ENCODE data around the gene KDM2B.
A peak's percentile ranks its signal among the peaks of the same experiment; 100 is the strongest.
"Not testable (repeated sequence)": the region's sequence is repeated elsewhere in the genome, so short reads cannot be mapped to it uniquely, and the experiment has no call there.

Gene KDM2B

GRCh38 chr12:121580959-121581685 lies at the start of gene KDM2B:
TSS of gene KDM2B (minus strand) at chr12:121581023. CDS start at chr12:121580911, 112 bp downstream.
- no peak for DNase-seq

GRCh38 chr12:121628536-121628935 lies 47.7 kb upstream of the KDM2B start:
- no peak for DNase-seq

GRCh38 chr12:121628037-121628436 lies 47.2 kb upstream of the KDM2B start:
- no peak for DNase-seq

GRCh38 chr12:121626853-121627640 lies 46.2 kb upstream of the KDM2B start:
- peak; percentile 74 for DNase-seq

- peak; percentile 97 for DNase-seq
These were observed 45.4 kb upstream of the KDM2B start, which contains the start of gene ORAI1 for GRCh38 chr12:121626087-121626852. TSS of gene ORAI1 (plus strand) at chr12:121626530.

- DNase-seq = no peak
These were observed 39.6 kb upstream of the KDM2B start for GRCh38 chr12:121620333-121620891.

GRCh38 chr12:121618659-121619233 lies 37.9 kb upstream of the KDM2B start:
- DNase-seq = no peak

- no peak for DNase-seq
These were observed 34.1 kb upstream of the KDM2B start for GRCh38 chr12:121614872-121615467.

- no peak for DNase-seq
These were observed 32.6 kb upstream of the KDM2B start for GRCh38 chr12:121613462-121613861.

- peak; percentile 27 for DNase-seq
These were observed 30.5 kb upstream of the KDM2B start for GRCh38 chr12:121611306-121611705.

GRCh38 chr12:121610239-121611149 lies 29.7 kb upstream of the KDM2B start:
- DNase-seq = no peak

GRCh38 chr12:121608301-121608700 lies 27.5 kb upstream of the KDM2B start:
- no peak for DNase-seq

GRCh38 chr12:121603581-121603980 lies 22.8 kb upstream of the KDM2B start:
- DNase-seq = no peak

GRCh38 chr12:121602766-121603165 lies 21.9 kb upstream of the KDM2B start:
- no peak for DNase-seq

GRCh38 chr12:121600702-121601336 lies 20.0 kb upstream of the KDM2B start:
- DNase-seq = no peak

GRCh38 chr12:121596526-121596925 lies 15.7 kb upstream of the KDM2B start:
- no peak for DNase-seq

- no peak for DNase-seq
These were observed 14.7 kb upstream of the KDM2B start for GRCh38 chr12:121595520-121595919.

- no peak for DNase-seq
These were observed 11.5 kb upstream of the KDM2B start for GRCh38 chr12:121592320-121592719.

GRCh38 chr12:121590476-121591143 lies 9.8 kb upstream of the KDM2B start:
- DNase-seq = peak; percentile 23

GRCh38 chr12:121584885-121585284 lies 4.1 kb upstream of the KDM2B start:
- not testable (repeated sequence) for DNase-seq

All from RPMI8226 (cell line).